ENCODE measurements around the gene TEAD1. TPM values are rescaled to one million over a fixed set of nuclear protein-coding genes. Genes with fewer than 3 reads are reported as not detected.

The TEAD1 gene
- total RNA-seq, 2 experiments from 2014 or later, result 0.11 TPM; not detected in 1

- POLR2A ChIA-PET, result interaction anchor here (0.7 kb wide), 1 partner anchor 370 kb away, joined by 3 read pairs; no protein-coding TSS in a partner anchor
- H3K4me1 Mint-ChIP-seq (ENCODE audit: low read depth), result peaks cover 16% of the 10 kb centered on the region
- H3K27me3 Mint-ChIP-seq, result peaks cover 31% of the 10 kb centered on the region
- H3K9me3 ChIP-seq (ENCODE audit: control insufficient read depth in 1 of 2, insufficient read depth in 1 of 2, low read length in 2 of 2), result no peaks in the 10 kb centered on the region
- no peaks in the 10 kb centered on the region for H3K4me1 ChIP-seq (ENCODE audit: insufficient read depth, low read length)
- no peak overlapping the region for H3K27ac ChIP-seq (ENCODE audit: low read depth in 1 of 2, low read length in 2 of 2)
- CTCF ChIA-PET, result interaction anchor here (0.7 kb wide), 1 partner anchor 26 kb away, joined by 4 read pairs; no protein-coding TSS in a partner anchor
- H3K36me3 Mint-ChIP-seq (ENCODE audit: low read depth), result no peaks in the 10 kb centered on the region
- intact Hi-C loops (cut with DNase I, micrococcal nuclease), result no loop called here
- TF ChIP-seq CTCF (IDR thresholded peaks at IDR 0.05), result no peak
- no peak overlapping the region for H3K27ac Mint-ChIP-seq
- H3K36me3 ChIP-seq (ENCODE audit: insufficient read depth, low read length), result no peaks in the 10 kb centered on the region
- no peak overlapping the region for H3K4me3 Mint-ChIP-seq
- no peaks in the 10 kb centered on the region for H3K9me3 Mint-ChIP-seq
- no peak for DNase-seq
- H3K27me3 ChIP-seq (ENCODE audit: control insufficient read depth in 1 of 2, insufficient read depth in 2 of 2, low read length in 2 of 2), result no peaks in the 10 kb centered on the region
- no peak overlapping the region for H3K4me3 ChIP-seq (ENCODE audit: low read length)
- ATAC-seq (ENCODE audit: poor library complexity), result no peak
Measured at GRCh38 chr11:12841946-12842630, 167.9 kb downstream of the TEAD1 start.

- no peak for DNase-seq
- ChIA-PET POLR2A (interaction anchor here (1.1 kb wide), 1 partner anchor 14 kb away, joined by 3 read pairs; no protein-coding TSS in a partner anchor), CTCF (no interaction called here)
- intact Hi-C loops (cut with DNase I, micrococcal nuclease), result no loop called here
- Mint-ChIP-seq H3K4me3 (no peak overlapping the region), H3K4me1 (ENCODE audit: low read depth) (peaks cover 16% of the 10 kb centered on the region), H3K36me3 (ENCODE audit: low read depth) (no peaks in the 10 kb centered on the region), H3K27ac (no peak overlapping the region), H3K9me3 (no peaks in the 10 kb centered on the region), H3K27me3 (peaks cover 31% of the 10 kb centered on the region)
- no peak overlapping the region for H3K27ac ChIP-seq (ENCODE audit: low read depth in 1 of 2, low read length in 2 of 2)
- no peak for ATAC-seq (ENCODE audit: poor library complexity)
- H3K9me3 ChIP-seq (ENCODE audit: control insufficient read depth in 1 of 2, insufficient read depth in 1 of 2, low read length in 2 of 2), result no peaks in the 10 kb centered on the region
- no peaks in the 10 kb centered on the region for H3K27me3 ChIP-seq (ENCODE audit: control insufficient read depth in 1 of 2, insufficient read depth in 2 of 2, low read length in 2 of 2)
- no peaks in the 10 kb centered on the region for H3K4me1 ChIP-seq (ENCODE audit: insufficient read depth, low read length)
- H3K4me3 ChIP-seq (ENCODE audit: low read length), result no peak overlapping the region
- TF ChIP-seq CTCF (IDR thresholded peaks at IDR 0.05), result no peak
- H3K36me3 ChIP-seq (ENCODE audit: insufficient read depth, low read length), result no peaks in the 10 kb centered on the region
Measured at GRCh38 chr11:12842933-12843636, 168.9 kb downstream of the TEAD1 start.

GRCh38 chr11:12845163-12845562 is 170.9 kb downstream of the TEAD1 start:
- Histone ChIP-seq H3K9me3 (ENCODE audit: control insufficient read depth in 1 of 2, insufficient read depth in 1 of 2, low read length in 2 of 2) (no peaks in the 10 kb centered on the region), H3K27ac (ENCODE audit: low read depth in 1 of 2, low read length in 2 of 2) (no peak overlapping the region)

More at GRCh38 chr11:12845163-12845562, 170.9 kb downstream of the TEAD1 start:
- no peak overlapping the region for H3K4me3 ChIP-seq (ENCODE audit: low read length)
- Mint-ChIP-seq H3K9me3 (no peaks in the 10 kb centered on the region), H3K4me1 (ENCODE audit: low read depth) (peaks cover 16% of the 10 kb centered on the region), H3K27me3 (peaks cover 41% of the 10 kb centered on the region), H3K4me3 (no peak overlapping the region), H3K27ac (no peak overlapping the region), H3K36me3 (ENCODE audit: low read depth) (no peaks in the 10 kb centered on the region)
- H3K36me3 ChIP-seq (ENCODE audit: insufficient read depth, low read length), result no peaks in the 10 kb centered on the region
- ChIA-PET POLR2A (no interaction called here), CTCF (no interaction called here)
- H3K27me3 ChIP-seq (ENCODE audit: control insufficient read depth in 1 of 2, insufficient read depth in 2 of 2, low read length in 2 of 2), result peaks cover 0 to 2% of the 10 kb centered on the region in 2 experiments
- no peaks in the 10 kb centered on the region for H3K4me1 ChIP-seq (ENCODE audit: insufficient read depth, low read length)
- intact Hi-C loops (cut with DNase I, micrococcal nuclease), result no loop called here
- TF ChIP-seq CTCF (IDR thresholded peaks at IDR 0.05), result no peak
- no peak for DNase-seq
- ATAC-seq (ENCODE audit: poor library complexity), result no peak
